ENCODE measurements around the gene ASIP.

- no peak for TF ChIP-seq CEBPB (IDR thresholded peaks at IDR 0.05; ENCODE audit: low read depth, low read length)
- TF ChIP-seq, protein P1, sequence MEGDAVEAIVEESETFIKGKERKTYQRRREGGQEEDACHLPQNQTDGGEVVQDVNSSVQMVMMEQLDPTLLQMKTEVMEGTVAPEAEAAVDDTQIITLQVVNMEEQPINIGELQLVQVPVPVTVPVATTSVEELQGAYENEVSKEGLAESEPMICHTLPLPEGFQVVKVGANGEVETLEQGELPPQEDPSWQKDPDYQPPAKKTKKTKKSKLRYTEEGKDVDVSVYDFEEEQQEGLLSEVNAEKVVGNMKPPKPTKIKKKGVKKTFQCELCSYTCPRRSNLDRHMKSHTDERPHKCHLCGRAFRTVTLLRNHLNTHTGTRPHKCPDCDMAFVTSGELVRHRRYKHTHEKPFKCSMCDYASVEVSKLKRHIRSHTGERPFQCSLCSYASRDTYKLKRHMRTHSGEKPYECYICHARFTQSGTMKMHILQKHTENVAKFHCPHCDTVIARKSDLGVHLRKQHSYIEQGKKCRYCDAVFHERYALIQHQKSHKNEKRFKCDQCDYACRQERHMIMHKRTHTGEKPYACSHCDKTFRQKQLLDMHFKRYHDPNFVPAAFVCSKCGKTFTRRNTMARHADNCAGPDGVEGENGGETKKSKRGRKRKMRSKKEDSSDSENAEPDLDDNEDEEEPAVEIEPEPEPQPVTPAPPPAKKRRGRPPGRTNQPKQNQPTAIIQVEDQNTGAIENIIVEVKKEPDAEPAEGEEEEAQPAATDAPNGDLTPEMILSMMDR (conservative IDR thresholded peaks at IDR 0.05; ENCODE audit: low read depth, low read length), result no peak
- no peak for TF ChIP-seq RCOR1 (IDR thresholded peaks at IDR 0.05; ENCODE audit: insufficient replicate concordance, low read length)
- TF ChIP-seq CHD1 (IDR thresholded peaks at IDR 0.05; ENCODE audit: low read depth, low read length), result no peak
- no peak for TF ChIP-seq MAFK (IDR thresholded peaks at IDR 0.05; ENCODE audit: low read depth, low read length)
- no peak for TF ChIP-seq POLR2A (IDR thresholded peaks at IDR 0.05; ENCODE audit: low read depth, low read length)
- no peak for TF ChIP-seq USF2 (IDR thresholded peaks at IDR 0.05; ENCODE audit: low read depth, low read length)
- TF ChIP-seq BHLHE40 (IDR thresholded peaks at IDR 0.05; ENCODE audit: low read depth, low read length), result peak; percentile 10; the same call in 1 of the 2 replicates
- TF ChIP-seq RFX5 (IDR thresholded peaks at IDR 0.05; ENCODE audit: low read depth, low read length), result no peak
- TF ChIP-seq MXI1 (IDR thresholded peaks at IDR 0.05; ENCODE audit: borderline replicate concordance, low read depth, low read length), result no peak
- TF ChIP-seq SMC3 (IDR thresholded peaks at IDR 0.05; ENCODE audit: low read depth, low read length), result no peak
- no peak for TF ChIP-seq RAD21 (IDR thresholded peaks at IDR 0.05; ENCODE audit: low read length)
- TF ChIP-seq FOS (IDR thresholded peaks at IDR 0.05; ENCODE audit: low read depth, low read length), result peak; percentile 33; the same call in 1 of the 2 replicates
- TF ChIP-seq MAZ (IDR thresholded peaks at IDR 0.05; ENCODE audit: borderline replicate concordance, low read depth, low read length), result no peak
Measured at GRCh38 chr20:34262488-34263288, 21.5 kb downstream of the ASIP start.
